Activated naive CD8-positive, alpha-beta T cell treated with anti-CD3 and anti-CD28 coated beads for 36 hours (primary cell): ENCODE results near the gene ACTL10. TPM values are rescaled to one million over a fixed set of nuclear protein-coding genes. Genes with fewer than 3 reads are reported as not detected.
A peak's percentile ranks its signal among the peaks of the same experiment; 100 is the strongest.

Experiments used
- DNase-seq: peaks from one replicate; pipeline ENCODE4 v3.0.0; 2021
- H3K27ac Mint-ChIP-seq: one replicate; pipeline ENCODE4 v1.8.0; 2022; ENCODE audit warnings: mild to moderate bottlenecking, moderate library complexity, mixed read lengths
- H3K27me3 Mint-ChIP-seq: one replicate; pipeline ENCODE4 v1.8.0; 2022; ENCODE audit warnings: mild to moderate bottlenecking, mixed read lengths
- H3K36me3 Mint-ChIP-seq: one replicate; pipeline ENCODE4 v1.8.0; 2021; ENCODE audit warnings: mild to moderate bottlenecking, mixed read lengths
- H3K4me1 Mint-ChIP-seq: one replicate; pipeline ENCODE4 v1.8.0; 2021; ENCODE audit warnings: mixed read lengths
- H3K4me3 Mint-ChIP-seq: one replicate; pipeline ENCODE4 v1.8.0; 2022; ENCODE audit warnings: mild to moderate bottlenecking, moderate library complexity, mixed read lengths
- H3K9me3 Mint-ChIP-seq: one replicate; pipeline ENCODE4 v1.8.0; 2022; ENCODE audit warnings: mixed read lengths
- total RNA-seq, 2 experiments: library from RNA; stranded (reverse); gene quantifications; one replicate each; pipeline ENCODE4 v1.2.3, GENCODE V29; 2021

The ACTL10 gene
- total RNA-seq, 2 experiments from 2014 or later: 4.1 TPM

- DNase-seq: peak; percentile 70
- Mint-ChIP-seq H3K4me1 (peaks cover 29% of the 10 kb centered on the region), H3K36me3 (peaks cover 8% of the 10 kb centered on the region), H3K9me3 (no peaks in the 10 kb centered on the region), H3K27ac (peak overlapping the region; percentile 84), H3K27me3 (no peaks in the 10 kb centered on the region), H3K4me3 (peak overlapping the region; percentile 79)
Measured at GRCh38 chr20:33667245-33667675, 517 bp downstream of the ACTL10 start.

GRCh38 chr20:33667676-33668465 is 1.1 kb downstream of the ACTL10 start:
- Mint-ChIP-seq H3K36me3 (peaks cover 8% of the 10 kb centered on the region), H3K9me3 (no peaks in the 10 kb centered on the region), H3K4me3 (peak overlapping the region; percentile 79), H3K27me3 (no peaks in the 10 kb centered on the region), H3K4me1 (peaks cover 28% of the 10 kb centered on the region), H3K27ac (peak overlapping the region; percentile 84)
- DNase-seq: peak; percentile 87

- Mint-ChIP-seq H3K27ac (peak overlapping the region; percentile 45), H3K4me3 (peak overlapping the region; percentile 79), H3K36me3 (peaks cover 8% of the 10 kb centered on the region), H3K27me3 (no peaks in the 10 kb centered on the region), H3K9me3 (no peaks in the 10 kb centered on the region), H3K4me1 (peaks cover 34% of the 10 kb centered on the region)
- no peak for DNase-seq
Measured at GRCh38 chr20:33668466-33669155, 1.9 kb downstream of the ACTL10 start.

GRCh38 chr20:33669224-33669623 is 2.5 kb downstream of the ACTL10 start:
- Mint-ChIP-seq H3K4me3 (no peak overlapping the region), H3K36me3 (peaks cover 8% of the 10 kb centered on the region), H3K4me1 (peaks cover 35% of the 10 kb centered on the region), H3K9me3 (no peaks in the 10 kb centered on the region), H3K27ac (no peak overlapping the region), H3K27me3 (no peaks in the 10 kb centered on the region)
- DNase-seq: no peak

- H3K4me3 Mint-ChIP-seq: no peak overlapping the region
- DNase-seq: no peak
- H3K4me1 Mint-ChIP-seq: peaks cover 32% of the 10 kb centered on the region
- no peaks in the 10 kb centered on the region for H3K27me3 Mint-ChIP-seq
- no peak overlapping the region for H3K27ac Mint-ChIP-seq
- peaks cover 10% of the 10 kb centered on the region for H3K36me3 Mint-ChIP-seq
- no peaks in the 10 kb centered on the region for H3K9me3 Mint-ChIP-seq
Measured at GRCh38 chr20:33669873-33670640, 3.3 kb downstream of the ACTL10 start.

GRCh38 chr20:33670715-33671499 is 4.2 kb downstream of the ACTL10 start:
- Mint-ChIP-seq H3K4me1 (peaks cover 29% of the 10 kb centered on the region), H3K27me3 (no peaks in the 10 kb centered on the region), H3K4me3 (no peak overlapping the region), H3K9me3 (no peaks in the 10 kb centered on the region), H3K36me3 (peaks cover 12% of the 10 kb centered on the region), H3K27ac (no peak overlapping the region)
- DNase-seq: no peak

DNA sequence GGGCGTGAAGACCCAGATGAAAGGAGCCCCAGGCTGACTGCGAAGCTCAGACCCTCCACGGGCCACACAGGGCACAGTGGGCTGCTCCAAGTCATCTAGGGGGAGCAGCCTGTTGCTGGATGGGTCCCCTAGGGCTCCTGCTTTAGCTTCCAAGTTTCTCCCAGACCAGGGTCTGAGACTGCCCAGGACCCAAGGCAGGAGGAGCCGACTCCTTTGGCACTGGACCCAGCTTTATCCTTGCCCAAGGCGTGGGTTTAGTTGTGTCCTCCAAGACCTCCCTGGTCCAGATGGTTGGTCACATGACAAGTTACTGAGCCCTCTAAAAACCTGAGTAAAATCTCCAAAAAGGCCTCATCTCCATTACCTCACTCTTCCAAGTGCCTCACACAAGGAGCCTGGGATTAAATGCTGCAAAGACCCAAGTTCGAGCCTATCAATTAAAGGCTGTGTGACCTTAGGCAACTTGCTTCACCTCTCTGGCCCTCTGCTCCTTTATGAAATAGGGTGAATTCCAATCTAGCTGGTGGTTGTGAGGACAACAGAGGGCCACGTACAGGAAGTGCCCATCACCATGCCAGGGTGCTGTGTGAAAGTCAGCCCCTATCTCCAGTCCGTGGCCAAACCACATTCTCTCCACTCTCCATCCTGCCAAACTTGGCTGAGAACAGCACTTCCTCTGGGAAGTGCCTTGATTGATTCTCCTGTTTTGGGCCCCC is 5.0 kb downstream of the ACTL10 start:
- no peak overlapping the region for H3K4me3 Mint-ChIP-seq
- peaks cover 22% of the 10 kb centered on the region for H3K4me1 Mint-ChIP-seq
- DNase-seq: no peak
- no peaks in the 10 kb centered on the region for H3K9me3 Mint-ChIP-seq
- H3K27ac Mint-ChIP-seq: no peak overlapping the region
- no peaks in the 10 kb centered on the region for H3K27me3 Mint-ChIP-seq
- H3K36me3 Mint-ChIP-seq: peaks cover 15% of the 10 kb centered on the region

DNA sequence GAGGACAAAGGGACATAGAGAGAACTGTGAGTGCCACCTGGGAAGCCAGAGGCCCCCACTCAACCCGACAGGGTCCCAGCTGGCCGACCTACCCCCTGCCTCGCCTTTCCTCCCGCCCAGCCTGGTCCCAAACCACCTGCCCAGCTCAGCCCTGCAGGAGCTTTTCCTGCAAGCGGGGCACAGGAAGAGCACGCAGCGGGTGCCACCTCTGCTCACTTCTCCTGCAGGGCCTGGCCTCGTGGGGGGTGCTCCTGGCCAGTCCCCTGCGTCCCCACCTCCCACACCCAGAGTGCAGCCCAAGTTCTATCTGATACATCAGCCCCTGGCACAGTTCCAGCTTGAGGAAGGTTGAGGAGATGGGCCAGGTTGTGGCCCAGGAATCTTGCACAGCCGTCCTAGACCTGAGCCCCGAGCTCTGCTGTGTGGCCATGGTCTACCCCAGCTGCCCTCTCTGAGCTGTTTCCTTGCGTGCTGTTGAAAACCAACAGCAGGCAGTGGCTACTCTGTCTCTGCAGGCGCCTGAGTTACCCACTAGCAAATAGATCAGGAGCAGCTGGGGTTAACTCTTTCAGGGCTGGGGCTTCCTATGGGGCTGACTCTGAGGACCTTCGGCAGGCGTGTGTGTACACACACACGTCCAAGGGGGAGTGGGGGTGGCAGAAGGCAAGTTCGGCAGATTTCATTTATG is 5.8 kb downstream of the ACTL10 start:
- peaks cover 20% of the 10 kb centered on the region for H3K36me3 Mint-ChIP-seq
- no peaks in the 10 kb centered on the region for H3K27me3 Mint-ChIP-seq
- peak overlapping the region; percentile 86 for H3K4me3 Mint-ChIP-seq
- no peak for DNase-seq
- no peaks in the 10 kb centered on the region for H3K9me3 Mint-ChIP-seq
- peak overlapping the region; percentile 27 for H3K27ac Mint-ChIP-seq
- peaks cover 22% of the 10 kb centered on the region for H3K4me1 Mint-ChIP-seq

- peaks cover 20% of the 10 kb centered on the region for H3K36me3 Mint-ChIP-seq
- H3K27ac Mint-ChIP-seq: peak overlapping the region; percentile 60
- peak overlapping the region; percentile 86 for H3K4me3 Mint-ChIP-seq
- H3K27me3 Mint-ChIP-seq: no peaks in the 10 kb centered on the region
- peaks cover 21% of the 10 kb centered on the region for H3K4me1 Mint-ChIP-seq
- no peaks in the 10 kb centered on the region for H3K9me3 Mint-ChIP-seq
- no peak for DNase-seq
Measured at GRCh38 chr20:33673114-33673409, 6.3 kb downstream of the ACTL10 start.

DNA sequence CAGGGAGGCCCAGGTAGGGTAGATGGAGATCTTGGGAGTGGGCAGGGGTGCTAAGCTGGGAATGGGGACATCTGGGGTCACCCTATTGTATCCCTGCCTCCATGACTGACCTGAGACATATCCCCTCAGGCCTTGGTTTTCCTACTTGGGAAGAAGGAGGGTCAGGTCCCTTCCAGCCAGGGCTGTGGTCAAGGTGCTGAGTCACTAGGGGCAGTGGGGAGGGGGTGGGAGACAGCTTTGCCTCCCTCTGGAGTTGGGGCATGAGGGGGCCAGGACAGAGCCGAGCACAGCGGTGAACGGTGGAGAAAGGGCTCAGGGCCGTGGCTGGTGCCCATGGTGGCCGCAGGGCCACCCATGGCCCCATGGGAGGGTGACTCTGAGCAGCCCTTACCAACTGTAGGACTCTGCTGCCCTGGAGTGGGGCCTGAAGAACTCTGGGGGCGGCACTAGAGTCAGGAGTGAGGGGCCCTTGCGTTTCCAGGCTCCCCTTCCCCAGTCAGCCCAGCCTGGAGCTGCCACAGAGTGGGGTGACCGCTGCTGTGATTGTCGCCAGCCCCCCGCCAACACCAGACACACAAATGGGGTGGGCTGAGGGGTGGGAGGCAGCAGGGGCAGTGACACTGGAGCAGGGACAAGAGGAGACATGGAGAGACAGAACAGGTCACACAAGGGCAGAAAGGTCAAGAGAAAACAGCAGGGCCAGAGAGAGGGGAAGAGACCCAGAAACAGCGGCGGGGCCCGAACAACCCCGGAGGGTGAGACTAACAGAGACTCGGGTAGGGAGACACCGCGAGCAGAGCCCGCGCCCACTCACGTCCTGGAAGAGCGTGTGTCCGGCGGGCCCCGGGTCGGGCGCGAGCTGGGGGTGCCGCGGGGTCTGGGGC is 6.9 kb downstream of the ACTL10 start:
- Mint-ChIP-seq H3K27me3 (no peaks in the 10 kb centered on the region), H3K36me3 (peaks cover 15% of the 10 kb centered on the region), H3K4me3 (peak overlapping the region; percentile 86), H3K27ac (peak overlapping the region; percentile 77), H3K4me1 (peaks cover 18% of the 10 kb centered on the region), H3K9me3 (no peaks in the 10 kb centered on the region)
- no peak for DNase-seq

- DNase-seq: peak; percentile 77
- Mint-ChIP-seq H3K4me3 (peak within 1 kb of the TSS; percentile 86), H3K36me3 (peaks cover 23% of the 10 kb centered on the region), H3K4me1 (peaks cover 27% of the 10 kb centered on the region), H3K9me3 (no peaks in the 10 kb centered on the region), H3K27ac (peak within 1 kb of the TSS; percentile 77), H3K27me3 (no peaks in the 10 kb centered on the region)
Measured at GRCh38 chr20:33674294-33675135, 7.8 kb downstream of the ACTL10 start, which contains the start of gene NECAB3. TSS of gene NECAB3 (minus strand) at chr20:33674428. CDS start at chr20:33674352, 76 bp downstream.
